GM12875 (cell line): ENCODE data around the gene ESRRG.
A peak's percentile ranks its signal among the peaks of the same experiment; 100 is the strongest.
"Not testable (repeated sequence)": the region's sequence is repeated elsewhere in the genome, so short reads cannot be mapped to it uniquely, and the experiment has no call there.

Experiments
- H3K4me3 ChIP-seq: one replicate; pipeline ENCODE4 v1.5.1; 2011; ENCODE audit warnings: low read depth, low read length, control low read depth
- TF ChIP-seq, protein P1 (sequence below): IDR thresholded peaks from 2 replicates; pipeline ENCODE4 v1.5.1; 2011; ENCODE audit warnings: low read depth, mild to moderate bottlenecking, control low read depth, inconsistent platforms, low read length, moderate library complexity, borderline replicate concordance; ENCODE audit not compliant: insufficient read depth

Gene ESRRG

DNA sequence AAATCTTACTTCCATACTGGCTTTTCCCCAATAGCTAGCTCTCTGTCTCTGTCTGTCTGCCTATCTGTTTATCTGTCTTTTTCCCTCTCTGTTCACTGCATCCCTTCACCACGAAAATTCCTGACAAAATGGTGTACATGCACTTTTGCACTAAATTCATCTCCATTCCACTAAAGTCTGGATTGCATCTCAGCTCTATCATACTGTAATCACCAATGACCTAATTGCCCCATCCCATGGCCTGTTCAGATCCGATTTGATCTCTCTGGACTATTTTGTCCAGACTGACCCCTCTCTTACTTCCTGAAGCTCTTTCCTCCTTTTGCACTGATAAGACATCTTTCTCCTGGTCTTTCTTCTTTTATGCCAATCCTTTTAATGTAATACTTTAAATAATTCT is 187.5 kb downstream of the ESRRG start:
- TF ChIP-seq, protein P1, sequence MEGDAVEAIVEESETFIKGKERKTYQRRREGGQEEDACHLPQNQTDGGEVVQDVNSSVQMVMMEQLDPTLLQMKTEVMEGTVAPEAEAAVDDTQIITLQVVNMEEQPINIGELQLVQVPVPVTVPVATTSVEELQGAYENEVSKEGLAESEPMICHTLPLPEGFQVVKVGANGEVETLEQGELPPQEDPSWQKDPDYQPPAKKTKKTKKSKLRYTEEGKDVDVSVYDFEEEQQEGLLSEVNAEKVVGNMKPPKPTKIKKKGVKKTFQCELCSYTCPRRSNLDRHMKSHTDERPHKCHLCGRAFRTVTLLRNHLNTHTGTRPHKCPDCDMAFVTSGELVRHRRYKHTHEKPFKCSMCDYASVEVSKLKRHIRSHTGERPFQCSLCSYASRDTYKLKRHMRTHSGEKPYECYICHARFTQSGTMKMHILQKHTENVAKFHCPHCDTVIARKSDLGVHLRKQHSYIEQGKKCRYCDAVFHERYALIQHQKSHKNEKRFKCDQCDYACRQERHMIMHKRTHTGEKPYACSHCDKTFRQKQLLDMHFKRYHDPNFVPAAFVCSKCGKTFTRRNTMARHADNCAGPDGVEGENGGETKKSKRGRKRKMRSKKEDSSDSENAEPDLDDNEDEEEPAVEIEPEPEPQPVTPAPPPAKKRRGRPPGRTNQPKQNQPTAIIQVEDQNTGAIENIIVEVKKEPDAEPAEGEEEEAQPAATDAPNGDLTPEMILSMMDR = no peak
- no peak overlapping the region for H3K4me3 ChIP-seq

DNA sequence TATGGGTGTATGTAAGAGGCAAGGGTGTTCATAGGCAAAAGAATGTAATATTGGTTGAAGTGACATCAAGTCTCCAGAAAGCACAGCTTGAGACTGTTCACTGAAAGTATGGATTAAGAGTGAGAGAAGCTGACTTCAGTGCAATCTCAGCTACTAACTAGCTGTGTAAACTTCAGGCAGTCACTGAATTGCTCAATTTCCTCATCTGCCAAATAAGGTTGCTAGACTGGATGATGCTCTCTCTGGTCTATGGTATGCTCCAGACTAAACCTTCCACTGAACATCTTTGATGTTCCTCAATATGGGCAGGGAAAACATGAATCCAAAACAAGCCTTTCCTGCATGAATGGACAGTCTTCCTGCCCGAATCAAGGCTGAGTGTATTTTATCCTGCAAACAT is 188.2 kb downstream of the ESRRG start:
- H3K4me3 ChIP-seq = no peak overlapping the region
- TF ChIP-seq, protein P1 = no peak

DNA sequence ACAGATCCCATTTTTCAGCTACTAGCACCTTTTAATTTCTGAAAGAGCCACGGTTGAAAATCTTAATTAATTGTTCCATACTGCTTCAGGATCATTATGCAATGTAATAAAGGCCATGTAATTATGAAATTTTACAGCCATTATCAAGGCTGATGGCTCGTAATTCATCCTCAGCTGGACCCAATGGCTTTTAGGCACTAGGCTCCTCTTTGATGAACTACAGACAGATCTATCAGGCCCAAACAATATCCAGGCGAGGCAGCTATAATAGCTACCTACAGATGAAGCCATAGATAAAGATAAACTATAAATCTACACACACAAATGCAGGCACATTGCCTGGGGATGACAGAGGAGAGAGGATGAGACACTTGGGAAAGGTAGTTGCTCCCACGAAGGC is 189.5 kb downstream of the ESRRG start:
- TF ChIP-seq, protein P1 = no peak
- no peak overlapping the region for H3K4me3 ChIP-seq

DNA sequence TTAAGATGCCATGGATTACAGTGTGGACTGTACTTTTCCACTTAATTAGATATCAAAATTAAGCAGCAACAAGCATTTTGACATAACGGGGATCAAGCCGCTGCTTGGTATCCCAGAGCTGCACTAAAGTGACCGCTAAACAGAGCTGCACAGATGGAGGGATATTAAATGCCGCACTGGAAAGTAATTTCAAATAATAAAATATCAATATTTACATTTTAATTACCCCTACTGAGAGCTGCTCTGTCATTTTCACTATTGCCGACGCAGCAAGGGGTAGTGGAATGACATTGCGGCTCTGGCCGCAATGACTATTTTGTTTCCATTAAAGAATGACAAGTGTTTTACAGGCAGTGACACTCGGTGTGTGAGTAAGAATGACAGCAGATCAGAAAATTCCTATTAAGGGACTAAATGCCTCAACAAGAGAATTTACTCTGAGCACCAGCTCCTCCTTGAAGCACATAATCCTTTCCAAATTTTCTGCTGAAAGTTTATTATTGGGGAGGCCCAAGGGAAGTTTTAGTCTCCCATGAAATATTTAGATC is 190.9 kb downstream of the ESRRG start:
- H3K4me3 ChIP-seq = no peak overlapping the region
- TF ChIP-seq, protein P1 = no peak

DNA sequence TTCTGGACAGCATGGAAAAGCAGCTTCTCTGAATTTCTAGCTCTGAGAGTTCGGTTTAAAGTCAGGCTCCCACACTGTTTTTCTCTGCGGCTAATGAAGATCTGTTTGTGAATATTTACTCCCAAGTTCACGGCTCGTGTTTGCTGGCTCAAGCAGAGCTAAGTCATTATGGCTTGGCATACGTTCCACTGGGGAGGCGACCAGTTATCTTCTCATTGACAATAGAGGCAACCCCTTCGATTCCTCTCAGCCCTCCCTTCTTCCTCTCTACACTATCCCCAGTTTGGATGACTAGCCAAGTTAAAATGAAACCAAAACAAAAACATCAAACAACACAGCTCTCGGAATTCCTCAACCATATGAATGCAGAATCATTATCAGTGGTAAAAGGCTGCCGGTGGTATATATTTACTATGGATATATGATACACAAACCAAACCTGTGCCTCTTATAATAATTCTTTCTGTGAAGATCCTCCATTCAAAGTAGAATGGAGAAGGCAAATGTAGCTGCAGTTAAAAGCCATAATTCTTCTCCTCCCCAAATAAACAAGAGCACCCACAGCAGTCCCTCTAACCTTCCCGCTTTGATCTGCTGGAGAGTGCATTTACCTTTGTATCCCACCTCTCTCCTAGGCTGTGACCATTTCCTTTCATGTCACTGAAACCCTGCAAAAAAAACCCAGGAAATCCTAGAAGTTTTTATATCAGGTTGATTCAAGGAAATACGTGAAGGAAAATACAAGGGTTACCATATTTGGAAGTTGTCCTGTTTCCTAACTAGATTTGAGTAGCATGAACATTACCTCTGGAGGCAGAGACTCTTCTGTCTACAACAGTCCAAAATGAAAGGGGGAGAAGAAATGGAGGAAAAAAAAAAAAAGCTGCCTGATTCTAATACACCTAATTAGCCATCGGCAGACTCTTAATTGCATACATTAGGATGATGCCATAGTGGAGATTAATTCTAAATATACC is 191.7 kb downstream of the ESRRG start:
- TF ChIP-seq, protein P1 = no peak
- H3K4me3 ChIP-seq = peak overlapping the region; percentile 37

DNA sequence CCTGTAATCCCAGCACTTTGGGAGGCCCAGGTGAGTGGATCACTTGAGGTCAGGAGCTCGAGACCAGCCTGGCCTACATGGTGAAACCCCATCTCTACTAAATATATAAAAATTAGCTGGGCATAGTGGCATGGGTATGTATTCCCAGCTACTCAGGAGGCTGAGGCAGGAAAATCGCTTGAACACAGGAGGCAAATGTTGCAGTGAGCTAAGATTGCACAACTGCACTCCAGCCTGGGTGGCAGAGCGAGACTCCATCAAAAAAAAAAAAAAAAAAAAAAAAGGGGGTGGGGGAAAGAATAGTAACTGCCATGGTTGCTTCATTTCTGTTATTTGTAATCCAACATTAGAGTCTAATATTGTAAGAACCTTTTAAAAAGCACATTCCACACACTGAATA is 193.4 kb downstream of the ESRRG start:
- not testable (repeated sequence) for H3K4me3 ChIP-seq

DNA sequence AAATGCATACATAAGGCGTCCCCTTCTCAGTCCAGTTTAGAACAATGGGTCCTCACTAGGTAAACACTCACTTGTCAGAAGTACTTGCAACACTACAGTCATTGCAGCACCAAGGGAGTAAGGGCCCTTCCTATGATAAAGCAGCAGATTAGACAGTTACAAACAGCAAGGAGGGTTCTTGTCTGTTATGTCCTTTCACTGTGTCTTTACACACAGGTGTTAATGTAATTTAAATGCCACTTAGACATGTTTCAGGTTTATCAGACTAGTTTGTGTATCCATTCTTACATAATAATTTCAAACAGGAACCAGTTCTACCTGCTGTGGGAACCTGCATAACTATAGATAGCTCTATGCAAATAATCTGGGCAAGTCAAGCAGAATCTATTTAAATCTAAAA is 194.4 kb downstream of the ESRRG start:
- H3K4me3 ChIP-seq = no peak overlapping the region
- TF ChIP-seq, protein P1 = no peak
